K562 (cell line): ENCODE measurements around the gene ZBTB2. TPM values are rescaled to one million over a fixed set of nuclear protein-coding genes. Genes with fewer than 3 reads are reported as not detected.

Source experiments
- ATAC-seq: fragments of 200-7000 bp; cut with Tn5 transposase; 3 replicates; pipeline ENCODE4 v1.9.1; 2020; ENCODE audit warnings: moderate library complexity
- BruUV-seq: library from RNA; stranded (reverse); fragments of 400-500 nt; replicated peaks from 2 replicates; lab custom pipeline; 2021; lab: Mats Ljungman, UMichigan
- CTCF ChIA-PET: fragments of 300-600 bp; formaldehyde crosslinking; extraction: SDS; loops from one replicate; lab custom pipeline; 2021; ENCODE audit warnings: low intra/inter-chr PET ratio; lab: Yijun Ruan, JAX
- POLR2A ChIA-PET: fragments of 300-600, 350-650 bp; sonication (Branson Sonifier 250); formaldehyde crosslinking; extraction: SDS; loops from one replicate; lab custom pipeline; 2021; ENCODE audit warnings: antibody characterized with exemption, inconsistent platforms; lab: Yijun Ruan, JAX
- DNase-seq, 4 experiments: peaks; one replicate each; pipeline versions ENCODE4 v3.0.0 to v3.0.0-alpha.2; 2011 to 2018; ENCODE audit warnings: low spot score in 3 of 4, mixed read lengths in 3 of 4; ENCODE audit errors: extremely low read depth in 1 of 4
- FAIRE-seq: peaks from 2 replicates; lab custom pipeline; 2011; peaks lifted over from hg19 to GRCh38; lab: Jason Lieb, UNC
- H2AFZ ChIP-seq: 2 replicates; pipeline ENCODE4 v1.6.0; 2011; ENCODE audit warnings: low read depth, low read length, control low read depth, inconsistent platforms
- H3K27ac ChIP-seq: fragments of 200-600 bp; 3 replicates; pipeline ENCODE4 v1.8.0; 2011; ENCODE audit warnings: low read depth, mild to moderate bottlenecking, control low read depth, inconsistent platforms, low read length, moderate library complexity, mixed read lengths; ENCODE audit errors: extremely low read depth
- H3K27me3 ChIP-seq, 2 experiments: fragments of 300-600 bp in 1 of 2; 2 replicates in 1 of 2; 3 replicates in 1 of 2; pipeline versions ENCODE4 v1.6.0 to v1.8.0; 2011; ENCODE audit warnings: inconsistent platforms in 2 of 2, low read length in 2 of 2, mild to moderate bottlenecking in 1 of 2, mixed read lengths in 1 of 2, moderate library complexity in 1 of 2; ENCODE audit not compliant: control insufficient read depth in 2 of 2, insufficient read depth in 2 of 2
- H3K36me3 ChIP-seq: fragments of 300-600 bp; 3 replicates; pipeline ENCODE4 v1.8.0; 2011; ENCODE audit warnings: mild to moderate bottlenecking, low read length, inconsistent platforms; ENCODE audit not compliant: control insufficient read depth, insufficient read depth
- H3K4me1 ChIP-seq, 2 experiments: fragments of 200-600 bp in 1 of 2; replicated peaks in 1 of 2; 2 replicates in 1 of 2; 3 replicates in 1 of 2; pipeline versions ENCODE4 v1.5.1 to v1.8.0; 2011; ENCODE audit warnings: inconsistent platforms in 2 of 2, low read length in 2 of 2, mild to moderate bottlenecking in 1 of 2, mixed read lengths in 1 of 2, moderate library complexity in 1 of 2; ENCODE audit not compliant: control insufficient read depth in 2 of 2, insufficient read depth in 2 of 2
- H3K4me2 ChIP-seq: 2 replicates; pipeline ENCODE4 v1.6.1; 2011; ENCODE audit warnings: low read length, control low read depth, inconsistent platforms, mixed read lengths; ENCODE audit not compliant: insufficient read depth
- H3K4me3 ChIP-seq: fragments of 200-600 bp; sonication (generic), shearing (Covaris generic); 2 replicates; pipeline ENCODE4 v1.5.1; 2016; ENCODE audit warnings: control low read depth, inconsistent platforms
- H3K79me2 ChIP-seq: fragments of 200-600 bp; 3 replicates; pipeline ENCODE4 v1.8.0; 2011; ENCODE audit warnings: low read length, inconsistent platforms; ENCODE audit not compliant: control insufficient read depth, insufficient read depth
- H3K9ac ChIP-seq, 2 experiments: 2 replicates each; pipeline versions ENCODE4 v1.6.0 to v1.6.1; 2011; ENCODE audit warnings: low read depth in 2 of 2, low read length in 2 of 2, control low read depth in 1 of 2, inconsistent platforms in 1 of 2, mild to moderate bottlenecking in 1 of 2, mixed read lengths in 1 of 2; ENCODE audit not compliant: insufficient read depth in 1 of 2
- H3K9me1 ChIP-seq: one replicate; pipeline ENCODE4 v1.6.0; 2011; ENCODE audit warnings: inconsistent platforms, mild to moderate bottlenecking, low read length, moderate library complexity; ENCODE audit not compliant: control insufficient read depth, insufficient read depth
- H3K9me3 ChIP-seq: replicated peaks from 2 replicates; pipeline ENCODE4 v1.5.1; 2011; ENCODE audit warnings: low read depth, low read length, inconsistent platforms; ENCODE audit not compliant: control insufficient read depth, insufficient read depth
- H4K20me1 ChIP-seq: replicated peaks from 2 replicates; pipeline ENCODE4 v1.6.1; 2011; ENCODE audit warnings: low read length, inconsistent platforms, mixed read lengths; ENCODE audit not compliant: control insufficient read depth, insufficient read depth
- CHD4 ChIP-seq: fragments of 200-600 bp; sonication (generic); IDR thresholded peaks from 3 replicates; pipeline ENCODE4 v1.6.1; 2012; ENCODE audit warnings: low read depth, mild to moderate bottlenecking, mixed read lengths, low read length, inconsistent platforms; ENCODE audit not compliant: insufficient read depth, insufficient replicate concordance, poor library complexity, severe bottlenecking
- KLF13 ChIP-seq: fragments of 450-650 bp; IDR thresholded peaks from 2 replicates; pipeline ENCODE4 v1.6.1; 2016; ENCODE audit warnings: missing genetic modification characterization, low read depth, mild to moderate bottlenecking, missing compliant biosample characterization, moderate library complexity, borderline replicate concordance
- PPARD ChIP-seq: fragments of 250-450 bp; sonication (Bioruptor Pico); IDR thresholded peaks from 2 replicates; pipeline ENCODE4 v1.8.0; 2022; ENCODE audit warnings: inconsistent platforms, mild to moderate bottlenecking, moderate library complexity
- RBM25 ChIP-seq: fragments of 200-400 bp; formaldehyde crosslinking; IDR thresholded peaks from 2 replicates; pipeline ENCODE4 v1.6.1; 2018; ENCODE audit warnings: low read length, low read depth, moderate library complexity; ENCODE audit not compliant: severe bottlenecking
- SREBF2 ChIP-seq: sonication (generic); formaldehyde crosslinking; IDR thresholded peaks from 2 replicates; pipeline ENCODE4 v1.4.0; 2020; ENCODE audit warnings: mild to moderate bottlenecking, missing genetic modification reagents
- WGBS: fragments of 100-300 bp; shearing (Covaris generic); methylation state at CpG from one replicate; pipeline ENCODE4 v1.1.6; 2016; ENCODE audit warnings: low coverage, mixed read lengths; ENCODE audit not compliant: insufficient coverage; ENCODE audit errors: missing lambda C conversion rate; 5-methylcytosine and 5-hydroxymethylcytosine counted together
- in situ Hi-C: fragments of 300-500 bp; cut with MboI; formaldehyde crosslinking; loops from 4 replicates; pipeline ENCODE4 v1.15.0; 2018; ENCODE audit warnings: inconsistent platforms, mixed read lengths
- intact Hi-C: fragments of 100-400 bp; cut with micrococcal nuclease; formaldehyde crosslinking; loops from 2 replicates; pipeline ENCODE4 v1.14.2; 2022
- polyA plus RNA-seq, 8 experiments: library from polyadenylated mRNA; depleted of rRNA in 4 of 8; stranded (reverse) in 5 of 8; unstranded in 3 of 8; fragments of >200 nt; fragmentation: Nextera tagmentation in 2 of 8; fragmentation: Illumina TruSeq in 1 of 8; extraction: Ambion mirVana in 2 of 8; extraction: Trizol in 1 of 8; gene quantifications; 2 replicates each; pipeline versions ENCODE4 v1.2.1 to v1.2.3, GENCODE V29; 2011 to 2014; ENCODE audit warnings: inconsistent platforms in 1 of 8, missing spikeins in 1 of 8
- total RNA-seq, 7 experiments: library from RNA; depleted of rRNA in 6 of 7; stranded (reverse); fragments of >200 nt in 6 of 7; fragmentation: Illumina TruSeq in 2 of 7; extraction: Trizol in 2 of 7; gene quantifications; 2 replicates each; pipeline versions ENCODE4 v1.2.1 to v1.2.3, GENCODE V29; 2011 to 2021; ENCODE audit warnings: low replicate concordance in 1 of 7
- TF ChIP-seq, protein P1 (sequence below): fragments of 250-450 bp; sonication (Bioruptor Pico); IDR thresholded peaks from 2 replicates; pipeline ENCODE4 v1.4.0; 2020; ENCODE audit warnings: borderline replicate concordance
- TF ChIP-seq, protein P2 (sequence below): fragments of 150-350 bp; conservative IDR thresholded peaks from 2 replicates; pipeline ENCODE4 v1.6.1; 2014; ENCODE audit warnings: low read length
- TF ChIP-seq, protein P3 (sequence below): sonication (generic); formaldehyde crosslinking; IDR thresholded peaks from 2 replicates; pipeline ENCODE4 v1.4.0; 2020; ENCODE audit warnings: mild to moderate bottlenecking, missing genetic modification reagents

ZBTB2 gene
- total and polyA plus RNA-seq, 9 of the 15 experiments (the other 6 are each of a cell fraction or from before 2014, with no cell fraction given): 5.1 to 26.2 (median 16.4) TPM

DNA sequence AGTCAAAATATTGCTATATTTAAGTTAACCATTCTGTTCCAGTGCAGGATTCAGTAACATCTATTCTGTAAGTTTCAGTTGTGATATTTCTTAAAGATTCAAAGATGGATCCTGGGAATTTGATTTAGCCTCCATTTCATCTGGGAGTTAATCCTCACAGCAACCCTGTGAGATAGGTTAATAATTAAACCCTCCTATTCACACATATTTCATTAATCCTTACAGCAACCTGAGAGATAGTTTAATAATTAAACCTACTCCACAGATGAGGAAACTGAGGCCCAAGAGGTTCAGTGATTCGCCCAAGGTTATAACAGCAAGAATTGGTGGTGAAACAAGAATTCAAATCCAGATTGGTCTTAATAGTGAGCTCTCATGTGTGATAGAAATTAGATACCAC, 10.9 kb upstream of the ZBTB2 start:
- DNase-seq (no peak), ATAC-seq (no peak), FAIRE-seq (no peak)
- no peak overlapping the region for H3K27ac ChIP-seq
- in situ Hi-C loops (loop anchor here (25.0 kb wide), 1 partner anchor 1585 kb away; the partner anchor contains the start of gene FBXO5), intact Hi-C loops (no loop called here)
- POLR2A ChIA-PET: interaction anchor here (1.0 to 1.5 kb wide), 2 partner anchors 9 to 32 kb away, joined by 3 read pairs; no protein-coding TSS in a partner anchor
- H3K4me3 ChIP-seq: no peak overlapping the region
- H3K9me3 ChIP-seq: no peaks in the 10 kb centered on the region
- H3K27me3 ChIP-seq: no peaks in the 10 kb centered on the region
- TF ChIP-seq RBM25 (peak; percentile 29), KLF13 (tag) (no peak)
- no peaks in the 10 kb centered on the region; the same call in 1 of the 2 replicates for H4K20me1 ChIP-seq
- peaks cover 78% of the 10 kb centered on the region for H3K36me3 ChIP-seq
- no peaks in the 10 kb centered on the region for H3K4me1 ChIP-seq
- H3K9ac ChIP-seq: no peak overlapping the region
- 100% methylated on average over 1 of the region's 1 CpG for WGBS
- CTCF ChIA-PET: no interaction called here
- BruUV-seq: no TSS peak
- no peak overlapping the region for H2AFZ ChIP-seq
- peaks cover 5% of the 10 kb centered on the region for H3K9me1 ChIP-seq
- H3K79me2 ChIP-seq: peaks cover 69% of the 10 kb centered on the region
- no peak overlapping the region for H3K4me2 ChIP-seq

DNA sequence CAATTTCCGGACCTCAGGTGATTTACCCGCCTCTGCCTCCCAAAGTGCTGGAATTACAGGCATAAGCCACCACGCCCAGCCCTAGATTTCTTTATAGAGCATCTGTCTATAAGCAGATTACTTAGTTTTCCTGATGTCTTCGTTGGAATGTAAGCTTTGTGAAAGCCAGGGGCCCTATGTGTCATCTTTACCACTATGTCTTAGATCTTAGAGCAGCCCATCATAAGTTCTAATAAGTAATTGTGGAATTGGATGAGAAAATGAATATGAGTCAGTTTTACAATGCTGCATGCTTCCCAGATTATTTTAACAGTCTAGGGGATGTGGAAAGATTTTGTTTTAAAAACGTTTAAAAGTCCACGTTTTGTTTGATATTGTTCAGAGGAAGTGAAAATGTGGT, 9.1 kb upstream of the ZBTB2 start:
- H3K4me1 ChIP-seq: no peaks in the 10 kb centered on the region
- no peak overlapping the region for H3K9ac ChIP-seq
- no peak overlapping the region for H3K27ac ChIP-seq
- H2AFZ ChIP-seq: no peak overlapping the region
- peaks cover 86% of the 10 kb centered on the region for H3K79me2 ChIP-seq
- H3K9me1 ChIP-seq: peaks cover 5% of the 10 kb centered on the region
- CTCF ChIA-PET: no interaction called here
- H4K20me1 ChIP-seq: no peaks in the 10 kb centered on the region; the same call in 1 of the 2 replicates
- no peaks in the 10 kb centered on the region for H3K9me3 ChIP-seq
- ATAC-seq (no peak), DNase-seq (no peak), FAIRE-seq (no peak)
- H3K27me3 ChIP-seq: no peaks in the 10 kb centered on the region
- no TSS peak for BruUV-seq
- in situ Hi-C loops (loop anchor here (25.0 kb wide), 1 partner anchor 1587 kb away; the partner anchor contains the start of gene FBXO5), intact Hi-C loops (no loop called here)
- H3K4me3 ChIP-seq: no peak overlapping the region
- H3K36me3 ChIP-seq: peaks cover 72% of the 10 kb centered on the region
- POLR2A ChIA-PET: interaction anchor here (0.9 to 1.4 kb wide), 2 partner anchors 11 to 13 kb away, joined by 3 to 9 read pairs; no protein-coding TSS in a partner anchor
- 73% methylated on average over 6 of the region's 6 CpGs for WGBS
- no peak overlapping the region for H3K4me2 ChIP-seq
- TF ChIP-seq, protein P1, sequence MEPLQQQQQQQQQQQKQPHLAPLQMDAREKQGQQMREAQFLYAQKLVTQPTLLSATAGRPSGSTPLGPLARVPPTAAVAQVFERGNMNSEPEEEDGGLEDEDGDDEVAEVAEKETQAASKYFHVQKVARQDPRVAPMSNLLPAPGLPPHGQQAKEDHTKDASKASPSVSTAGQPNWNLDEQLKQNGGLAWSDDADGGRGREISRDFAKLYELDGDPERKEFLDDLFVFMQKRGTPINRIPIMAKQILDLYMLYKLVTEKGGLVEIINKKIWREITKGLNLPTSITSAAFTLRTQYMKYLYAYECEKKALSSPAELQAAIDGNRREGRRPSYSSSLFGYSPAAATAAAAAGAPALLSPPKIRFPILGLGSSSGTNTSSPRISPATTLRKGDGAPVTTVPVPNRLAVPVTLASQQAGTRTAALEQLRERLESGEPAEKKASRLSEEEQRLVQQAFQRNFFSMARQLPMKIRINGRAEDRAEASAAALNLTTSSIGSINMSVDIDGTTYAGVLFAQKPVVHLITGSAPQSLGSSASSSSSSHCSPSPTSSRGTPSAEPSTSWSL (CRISPR knock-in tag): no peak
- TF ChIP-seq, protein P2, sequence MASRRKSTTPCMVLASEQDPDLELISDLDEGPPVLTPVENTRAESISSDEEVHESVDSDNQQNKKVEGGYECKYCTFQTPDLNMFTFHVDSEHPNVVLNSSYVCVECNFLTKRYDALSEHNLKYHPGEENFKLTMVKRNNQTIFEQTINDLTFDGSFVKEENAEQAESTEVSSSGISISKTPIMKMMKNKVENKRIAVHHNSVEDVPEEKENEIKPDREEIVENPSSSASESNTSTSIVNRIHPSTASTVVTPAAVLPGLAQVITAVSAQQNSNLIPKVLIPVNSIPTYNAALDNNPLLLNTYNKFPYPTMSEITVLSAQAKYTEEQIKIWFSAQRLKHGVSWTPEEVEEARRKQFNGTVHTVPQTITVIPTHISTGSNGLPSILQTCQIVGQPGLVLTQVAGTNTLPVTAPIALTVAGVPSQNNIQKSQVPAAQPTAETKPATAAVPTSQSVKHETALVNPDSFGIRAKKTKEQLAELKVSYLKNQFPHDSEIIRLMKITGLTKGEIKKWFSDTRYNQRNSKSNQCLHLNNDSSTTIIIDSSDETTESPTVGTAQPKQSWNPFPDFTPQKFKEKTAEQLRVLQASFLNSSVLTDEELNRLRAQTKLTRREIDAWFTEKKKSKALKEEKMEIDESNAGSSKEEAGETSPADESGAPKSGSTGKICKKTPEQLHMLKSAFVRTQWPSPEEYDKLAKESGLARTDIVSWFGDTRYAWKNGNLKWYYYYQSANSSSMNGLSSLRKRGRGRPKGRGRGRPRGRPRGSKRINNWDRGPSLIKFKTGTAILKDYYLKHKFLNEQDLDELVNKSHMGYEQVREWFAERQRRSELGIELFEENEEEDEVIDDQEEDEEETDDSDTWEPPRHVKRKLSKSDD: no peak
- no peak for TF ChIP-seq CHD4
- TF ChIP-seq PPARD (CRISPR knock-in tag): no peak
- no peak for TF ChIP-seq SREBF2 (CRISPR knock-in tag)
- TF ChIP-seq, protein P3, sequence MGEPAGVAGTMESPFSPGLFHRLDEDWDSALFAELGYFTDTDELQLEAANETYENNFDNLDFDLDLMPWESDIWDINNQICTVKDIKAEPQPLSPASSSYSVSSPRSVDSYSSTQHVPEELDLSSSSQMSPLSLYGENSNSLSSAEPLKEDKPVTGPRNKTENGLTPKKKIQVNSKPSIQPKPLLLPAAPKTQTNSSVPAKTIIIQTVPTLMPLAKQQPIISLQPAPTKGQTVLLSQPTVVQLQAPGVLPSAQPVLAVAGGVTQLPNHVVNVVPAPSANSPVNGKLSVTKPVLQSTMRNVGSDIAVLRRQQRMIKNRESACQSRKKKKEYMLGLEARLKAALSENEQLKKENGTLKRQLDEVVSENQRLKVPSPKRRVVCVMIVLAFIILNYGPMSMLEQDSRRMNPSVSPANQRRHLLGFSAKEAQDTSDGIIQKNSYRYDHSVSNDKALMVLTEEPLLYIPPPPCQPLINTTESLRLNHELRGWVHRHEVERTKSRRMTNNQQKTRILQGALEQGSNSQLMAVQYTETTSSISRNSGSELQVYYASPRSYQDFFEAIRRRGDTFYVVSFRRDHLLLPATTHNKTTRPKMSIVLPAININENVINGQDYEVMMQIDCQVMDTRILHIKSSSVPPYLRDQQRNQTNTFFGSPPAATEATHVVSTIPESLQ: no peak
